ENCODE results near the gene TNS4.

Gene TNS4

DNA sequence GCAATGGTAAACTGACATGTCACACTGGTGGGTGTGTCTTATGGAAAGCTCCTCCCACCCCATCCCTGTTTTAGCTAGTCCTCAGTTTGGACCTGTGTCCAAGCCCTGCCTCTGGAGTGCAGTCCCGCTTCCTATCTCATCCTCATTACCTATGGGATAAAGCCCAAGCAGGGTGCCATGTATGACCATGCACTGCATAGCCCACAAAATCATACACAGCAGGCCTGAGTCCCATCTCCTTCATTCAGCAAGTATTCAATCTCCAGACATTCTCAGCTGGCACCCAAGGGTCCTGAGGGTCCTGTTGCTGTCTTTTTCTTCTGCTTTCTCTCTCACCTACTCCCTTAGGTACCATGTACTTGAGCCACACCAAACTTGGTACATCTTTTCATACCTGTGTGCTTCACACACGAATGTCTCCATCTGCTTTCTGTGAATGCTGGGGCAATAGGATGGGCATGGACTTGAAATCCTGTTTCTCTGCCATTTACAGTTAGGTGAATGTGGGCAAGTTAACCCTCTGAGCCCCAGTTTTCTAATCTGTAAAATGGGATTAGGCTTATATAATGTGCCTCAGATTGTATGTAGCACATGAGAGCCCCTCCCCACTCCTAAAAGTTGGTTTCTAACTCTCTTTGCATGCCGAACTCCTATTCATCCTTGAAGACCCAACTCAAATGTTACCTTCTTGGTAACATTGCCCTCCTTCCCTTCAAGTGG is 28.5 kb downstream of the TNS4 start:
- DNase-seq (ENCODE audit: low spot score), result no peak

DNA sequence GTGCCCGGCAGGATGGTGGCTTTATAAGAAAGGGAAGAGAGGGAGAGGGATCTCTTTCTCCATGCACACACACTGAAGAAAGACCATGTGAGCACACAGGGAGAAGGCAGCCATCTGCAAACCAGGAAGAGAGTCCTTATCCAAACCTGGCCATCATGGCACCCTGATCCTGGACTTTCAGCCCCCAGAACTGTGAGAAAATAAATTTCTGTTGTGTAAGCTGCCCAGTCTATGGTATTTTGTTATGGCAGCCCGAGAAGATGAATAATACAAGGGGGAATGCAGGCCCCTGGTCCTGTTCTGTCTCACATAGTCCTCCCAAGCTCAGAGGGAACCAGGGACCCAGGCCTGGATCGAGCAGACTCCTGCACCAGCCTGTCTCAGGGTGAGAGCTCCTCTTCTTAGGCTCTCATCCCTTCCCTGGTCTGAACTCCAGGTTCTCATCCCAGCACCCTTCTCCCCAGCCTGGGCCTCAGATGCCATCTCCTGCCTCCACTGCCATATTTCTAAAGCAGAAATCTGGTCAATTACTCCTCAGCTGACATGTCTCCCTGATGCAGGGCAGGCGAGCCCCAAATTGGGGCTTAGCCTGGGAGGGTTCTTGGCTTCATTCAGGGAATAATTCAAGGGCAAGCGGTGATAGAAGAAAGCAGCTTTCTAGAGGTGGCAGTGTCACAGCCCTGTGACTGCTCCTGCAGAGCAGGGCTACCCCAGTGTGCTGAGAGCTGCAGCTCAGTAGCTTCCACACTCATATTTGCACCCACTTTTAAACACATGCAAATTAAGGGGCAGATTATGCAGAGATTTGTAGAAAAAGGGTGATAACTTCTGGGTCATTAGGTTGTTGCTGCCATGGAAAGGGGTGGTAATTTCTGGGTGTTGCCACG is 29.3 kb downstream of the TNS4 start:
- no peak for DNase-seq (ENCODE audit: low spot score)

DNA sequence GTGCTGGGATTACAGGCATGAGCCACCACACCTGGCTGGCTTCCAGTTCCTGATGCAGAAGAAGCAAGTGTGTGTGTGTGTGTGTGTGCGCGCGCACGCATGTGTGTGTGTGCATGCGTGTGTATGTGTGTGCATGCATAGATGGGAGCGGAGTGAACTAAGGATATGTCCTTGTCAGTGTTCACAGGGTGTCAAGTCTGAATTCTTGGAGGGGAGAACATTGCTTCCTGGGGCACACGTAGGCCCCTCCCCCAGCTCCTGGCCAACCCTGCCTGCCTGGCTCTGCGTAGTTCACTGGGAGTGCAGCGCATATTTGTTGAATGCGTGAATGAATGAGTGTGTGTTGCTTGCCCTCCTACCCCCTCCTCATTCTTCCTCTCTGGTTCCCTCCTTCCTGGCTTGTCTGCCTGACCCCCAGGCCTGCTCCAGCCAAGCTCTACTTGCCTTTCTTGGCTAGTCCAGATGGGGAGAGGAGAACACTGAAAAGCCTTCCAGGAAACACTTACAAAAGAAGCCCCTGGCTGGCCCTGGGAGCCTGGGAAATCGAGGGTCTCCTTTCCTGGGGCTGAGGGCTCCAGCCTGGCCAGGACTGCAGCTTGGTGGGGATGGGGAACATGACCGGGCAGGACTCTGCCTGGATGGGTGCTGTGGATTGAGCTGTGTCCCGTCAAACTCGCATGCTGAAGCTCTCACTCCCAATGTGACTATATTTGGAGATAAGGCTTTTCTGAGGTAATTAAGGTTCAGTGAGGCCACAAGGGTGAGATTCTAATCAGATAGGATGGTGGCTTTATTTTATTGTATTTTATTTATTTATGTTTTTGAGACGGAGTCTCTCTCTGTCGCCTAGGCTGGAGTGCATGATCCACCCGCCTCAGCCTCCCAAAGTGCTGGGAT is 30.2 kb downstream of the TNS4 start:
- DNase-seq (ENCODE audit: low spot score), result no peak

DNA sequence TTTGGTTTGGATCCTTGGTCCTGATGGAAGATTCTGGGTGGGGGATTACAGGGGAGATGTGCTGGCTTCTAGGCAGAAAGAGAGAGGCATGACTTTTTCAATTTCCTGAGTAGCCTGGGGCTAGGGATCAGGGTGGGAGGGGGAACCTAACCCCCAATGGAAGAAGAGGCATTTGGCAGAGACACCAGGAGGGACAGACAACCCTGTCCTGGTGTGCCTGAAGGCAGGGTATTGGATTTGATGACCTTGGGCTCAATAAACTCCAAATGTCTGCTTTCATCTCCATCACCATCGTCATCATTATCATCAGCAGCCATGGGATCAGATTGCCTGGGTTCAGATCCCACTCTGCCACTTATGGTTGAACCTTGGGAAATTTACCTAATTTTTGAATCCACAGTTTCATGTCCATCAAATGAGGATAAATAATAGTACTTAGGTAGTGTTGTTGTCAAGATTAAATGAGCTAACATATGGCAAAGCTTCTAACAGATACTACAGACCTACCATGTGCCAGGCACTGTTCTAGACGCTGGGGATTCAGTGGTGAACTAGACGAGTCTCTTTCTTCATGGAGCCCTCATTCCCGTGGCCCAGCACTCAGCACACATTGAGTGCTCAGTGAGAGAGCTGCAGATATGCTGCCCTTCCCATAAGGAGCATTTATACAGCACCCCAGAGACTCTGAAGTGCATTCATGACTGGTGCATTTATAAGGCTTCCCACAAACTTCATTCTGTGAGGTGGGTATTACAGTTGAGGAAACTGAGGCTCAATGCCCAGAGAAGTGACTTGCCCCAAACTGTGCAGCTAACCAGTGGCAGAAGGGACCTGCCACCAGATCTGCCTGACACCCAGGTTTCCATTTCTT is 31.4 kb downstream of the TNS4 start:
- no peak for DNase-seq (ENCODE audit: low spot score)

DNA sequence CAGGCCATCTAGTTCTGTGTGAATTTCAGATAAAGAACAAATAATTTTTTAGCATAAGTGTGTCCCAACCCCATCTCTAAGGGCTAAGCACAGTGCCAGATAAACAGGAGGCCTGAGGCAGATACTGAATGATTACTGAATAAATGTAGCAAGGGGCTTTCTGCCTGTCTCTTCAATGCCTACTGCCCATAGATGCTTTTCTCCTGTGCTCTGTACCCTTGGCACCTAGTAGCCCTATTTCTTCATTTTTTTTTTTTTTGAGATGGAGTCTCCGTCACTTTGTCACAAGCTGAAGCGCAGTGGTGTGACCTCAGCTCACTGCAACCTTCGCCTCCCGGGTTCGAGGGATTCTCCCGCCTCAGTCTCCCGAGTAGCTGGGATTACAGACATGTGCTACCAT is 32.9 kb downstream of the TNS4 start:
- no peak for DNase-seq (ENCODE audit: low spot score)

DNA sequence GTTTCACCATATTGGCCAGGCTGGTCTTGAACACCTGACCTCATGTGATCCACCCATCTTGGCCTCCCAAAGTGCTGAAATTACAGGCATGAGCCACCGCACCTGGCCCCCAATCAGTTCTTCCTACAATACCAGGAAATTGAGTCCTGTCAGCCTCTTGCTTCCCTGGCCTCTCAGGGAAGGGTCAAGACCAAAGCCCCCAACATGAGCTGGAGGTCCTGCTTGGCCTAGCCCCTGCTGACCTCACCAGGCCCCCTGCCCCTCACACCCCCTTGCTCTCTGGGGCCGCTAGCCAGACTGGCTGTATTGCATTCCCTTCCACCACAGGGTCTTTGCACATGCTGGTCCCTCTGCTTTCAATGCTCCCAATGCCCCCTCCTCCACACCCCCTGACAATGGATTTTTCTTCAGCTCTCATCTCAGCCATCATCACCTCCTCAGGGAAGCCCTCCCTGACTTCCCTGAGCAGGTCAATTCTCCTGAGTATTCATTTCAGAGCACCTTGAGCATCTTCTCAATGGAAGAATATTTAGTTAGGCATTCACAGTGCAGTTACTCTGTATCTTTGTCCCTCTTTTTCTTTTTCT is 34.0 kb downstream of the TNS4 start:
- no peak for DNase-seq (ENCODE audit: low spot score)

DNA sequence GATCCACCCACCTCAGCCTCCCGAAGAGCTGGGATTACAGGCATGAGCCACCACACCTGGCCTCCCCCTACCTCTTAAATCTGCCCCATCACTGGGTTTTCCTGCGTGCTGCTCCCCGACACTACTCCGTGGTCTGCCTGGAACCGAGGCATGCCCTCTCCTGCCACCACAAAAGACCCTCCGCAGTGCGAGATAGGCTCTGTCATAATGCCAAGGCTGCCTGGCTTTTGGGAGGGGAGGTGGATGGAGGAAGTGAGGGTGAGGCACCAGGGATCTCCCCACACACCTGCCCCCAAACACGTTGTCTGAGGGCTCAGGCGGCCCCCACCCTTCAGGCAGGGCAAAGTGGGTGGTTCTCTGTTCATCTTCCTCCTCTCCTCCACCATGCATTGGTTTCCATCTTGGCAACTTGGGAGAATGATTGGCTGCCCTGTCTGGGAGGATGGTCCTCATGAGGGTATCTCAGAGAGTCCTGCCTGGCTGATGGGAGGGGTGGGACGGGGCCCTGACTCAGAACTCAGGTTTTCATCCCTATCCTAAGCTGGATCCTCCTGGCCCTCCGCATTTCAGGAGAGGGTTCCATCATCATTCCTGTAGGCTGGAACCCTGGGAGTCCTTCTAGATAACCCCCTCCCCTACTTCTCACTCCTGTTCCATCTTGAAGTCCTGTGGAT is 35.0 kb downstream of the TNS4 start:
- no peak for DNase-seq (ENCODE audit: low spot score)

DNA sequence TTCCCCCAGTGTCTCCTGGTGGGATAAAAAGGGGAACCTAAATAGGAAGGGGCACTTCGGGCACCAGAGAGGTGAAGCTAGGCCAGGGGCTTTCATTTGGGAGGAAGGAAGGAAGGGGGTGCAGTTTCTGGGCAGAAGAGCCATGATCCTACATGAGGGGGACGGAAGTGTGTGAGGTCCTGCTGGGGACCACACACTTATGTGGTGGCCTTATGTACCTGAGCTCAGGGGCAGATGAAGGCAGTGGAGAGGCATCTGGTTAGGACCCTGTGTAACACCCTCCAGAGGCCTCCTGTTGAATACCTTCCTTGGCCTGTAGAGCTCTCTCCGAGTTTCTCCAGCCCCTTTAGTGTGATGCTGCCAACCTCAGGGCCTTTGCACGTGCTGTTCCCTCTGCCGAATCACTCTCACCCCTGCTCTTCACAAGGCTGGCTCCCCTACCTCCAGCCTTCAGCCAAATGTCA is 37.0 kb downstream of the TNS4 start:
- DNase-seq (ENCODE audit: low spot score), result no peak

DNA sequence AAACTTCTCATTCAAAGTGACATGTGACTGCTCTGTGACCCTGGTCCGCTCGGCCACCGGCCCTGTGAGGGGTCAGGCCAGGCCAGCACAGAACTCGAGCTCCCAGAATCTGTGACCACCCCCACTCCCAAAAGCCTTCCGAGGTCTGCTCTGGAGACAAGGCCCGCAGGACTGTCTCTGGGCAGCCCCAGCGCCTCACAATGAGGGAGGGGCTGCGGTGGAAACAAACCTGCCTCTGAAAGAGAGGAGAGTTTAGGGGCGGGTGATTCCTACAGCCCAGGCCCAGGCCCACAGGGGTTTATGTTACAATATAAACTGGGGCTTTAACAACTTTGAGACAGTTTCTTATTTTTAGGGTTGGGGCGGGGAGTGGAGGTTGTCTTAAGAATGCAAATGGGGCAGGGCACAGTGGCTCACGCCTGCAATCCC is 38.3 kb downstream of the TNS4 start:
- DNase-seq (ENCODE audit: low spot score), result no peak

DNA sequence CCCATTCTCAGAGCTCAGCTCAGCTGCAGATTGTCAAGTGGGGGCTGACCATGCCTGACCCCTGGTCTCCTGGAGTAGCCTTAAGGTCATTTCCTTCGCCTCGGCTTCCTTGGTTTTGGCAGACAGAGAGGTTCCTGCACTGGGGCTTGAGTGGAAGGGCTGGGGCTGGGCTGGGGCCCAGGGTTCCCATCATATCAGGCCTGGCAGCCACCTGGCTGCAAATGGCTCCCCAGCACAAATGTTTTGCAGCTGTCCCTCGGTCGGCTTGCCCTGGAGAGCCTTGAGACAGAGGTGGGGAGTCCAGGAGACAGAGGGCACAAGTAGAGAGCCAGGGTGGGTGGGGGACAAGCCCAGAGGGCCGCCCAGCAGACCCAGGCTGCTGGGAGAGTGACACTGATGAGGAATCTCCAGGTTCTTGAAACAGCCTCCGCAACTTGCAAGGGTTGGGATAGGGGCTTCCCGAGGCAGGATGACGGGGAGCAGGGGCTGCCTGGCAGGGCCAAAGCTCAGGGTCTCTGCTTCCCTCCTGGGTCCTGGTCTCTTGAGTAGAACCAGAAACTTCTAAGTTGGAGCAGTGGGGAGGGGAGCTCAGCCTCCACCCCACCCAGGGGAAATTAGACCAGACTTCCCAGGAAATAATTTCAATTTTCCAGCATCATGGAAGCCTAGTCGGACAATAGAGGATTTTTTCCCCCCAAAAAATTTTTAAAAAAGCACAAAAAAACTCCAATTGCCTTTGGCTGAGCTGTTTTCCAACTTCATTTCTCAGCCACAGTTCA is 38.9 kb downstream of the TNS4 start:
- DNase-seq (ENCODE audit: low spot score), result no peak

DNA sequence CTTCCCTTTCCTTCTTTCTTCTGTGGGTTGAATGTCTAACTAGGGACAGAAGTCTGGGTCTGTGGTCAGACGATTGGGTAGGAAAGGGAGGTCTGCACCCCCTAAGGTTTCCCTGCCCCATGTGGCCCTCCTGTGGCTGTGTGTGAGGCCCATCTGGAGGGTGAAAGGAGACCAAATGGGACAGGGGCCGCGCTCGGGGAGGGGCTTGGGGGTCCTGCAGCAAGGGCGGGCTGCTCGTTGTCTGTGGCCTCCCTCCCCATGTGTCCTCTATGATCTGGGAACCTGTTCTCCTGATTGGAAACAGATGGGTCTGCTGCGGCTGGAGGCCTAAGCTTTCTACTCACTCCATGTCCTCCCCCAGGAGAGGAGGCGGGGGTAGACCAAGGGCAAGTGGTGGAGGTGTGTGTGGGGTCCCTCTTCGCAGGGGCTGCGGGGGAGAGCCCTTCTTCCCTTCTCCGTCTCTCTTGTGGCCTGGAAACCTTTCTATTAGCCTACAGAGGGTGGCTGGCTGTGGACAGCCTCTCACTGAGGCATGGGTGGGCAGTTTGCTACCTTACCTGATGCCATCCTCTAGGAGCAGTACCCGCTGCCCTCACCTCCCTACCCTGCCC is 39.6 kb downstream of the TNS4 start:
- DNase-seq (ENCODE audit: low spot score), result no peak

DNA sequence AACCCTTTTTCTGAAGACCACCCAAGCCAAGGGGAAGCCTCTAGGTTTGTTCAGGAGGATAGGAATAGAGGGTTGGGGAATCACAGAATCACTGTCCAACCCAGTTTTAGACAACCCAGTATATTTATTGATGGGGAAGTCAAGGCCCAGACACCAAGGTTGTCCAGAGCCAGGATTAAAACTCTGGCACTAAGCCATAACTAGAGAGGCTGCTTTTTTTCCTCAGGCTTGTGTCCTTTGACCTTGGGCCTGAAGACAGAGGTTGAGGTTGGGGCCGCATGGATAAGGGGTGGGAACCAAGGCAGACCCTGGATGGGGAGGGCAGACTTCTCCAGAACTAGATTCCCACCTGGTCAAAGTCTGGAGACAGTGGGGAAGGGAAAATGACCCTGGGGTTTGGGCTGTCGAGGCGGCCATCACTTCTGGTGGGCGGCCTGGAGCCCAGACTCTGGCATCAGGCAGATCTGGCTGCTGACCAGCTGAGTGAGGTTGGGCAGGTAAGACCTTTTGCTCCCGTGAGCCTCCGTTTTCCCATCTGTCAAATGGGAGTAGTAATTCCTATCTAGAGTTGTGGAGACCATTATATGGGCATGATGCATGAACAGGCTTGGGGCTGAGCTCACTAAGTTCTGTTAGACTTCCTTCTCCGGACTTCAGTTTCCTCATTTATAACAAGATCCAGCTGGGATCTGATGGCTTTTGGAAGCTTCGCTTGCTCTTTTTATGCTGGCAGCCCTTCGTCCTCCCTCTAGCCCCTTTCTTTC is 40.3 kb downstream of the TNS4 start:
- no peak for DNase-seq (ENCODE audit: low spot score)

DNA sequence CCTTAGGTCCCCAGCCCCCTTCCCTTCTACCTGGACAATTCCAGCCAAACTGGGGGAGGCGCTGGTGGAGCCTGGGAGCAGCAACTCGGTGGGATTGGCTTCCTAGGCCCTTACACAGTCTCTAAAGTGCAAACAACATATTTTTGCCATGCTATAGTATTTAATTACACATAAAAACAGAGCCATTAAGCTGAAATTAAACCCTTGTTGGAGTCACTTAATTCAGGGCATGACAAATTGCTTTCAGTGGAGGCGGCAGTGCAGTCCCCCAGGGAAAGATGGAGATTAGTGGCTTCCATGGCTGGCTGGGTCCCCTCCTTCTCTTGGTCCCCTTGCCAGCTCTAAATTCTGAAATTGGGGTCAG is 40.8 kb downstream of the TNS4 start:
- no peak for DNase-seq (ENCODE audit: low spot score)

DNA sequence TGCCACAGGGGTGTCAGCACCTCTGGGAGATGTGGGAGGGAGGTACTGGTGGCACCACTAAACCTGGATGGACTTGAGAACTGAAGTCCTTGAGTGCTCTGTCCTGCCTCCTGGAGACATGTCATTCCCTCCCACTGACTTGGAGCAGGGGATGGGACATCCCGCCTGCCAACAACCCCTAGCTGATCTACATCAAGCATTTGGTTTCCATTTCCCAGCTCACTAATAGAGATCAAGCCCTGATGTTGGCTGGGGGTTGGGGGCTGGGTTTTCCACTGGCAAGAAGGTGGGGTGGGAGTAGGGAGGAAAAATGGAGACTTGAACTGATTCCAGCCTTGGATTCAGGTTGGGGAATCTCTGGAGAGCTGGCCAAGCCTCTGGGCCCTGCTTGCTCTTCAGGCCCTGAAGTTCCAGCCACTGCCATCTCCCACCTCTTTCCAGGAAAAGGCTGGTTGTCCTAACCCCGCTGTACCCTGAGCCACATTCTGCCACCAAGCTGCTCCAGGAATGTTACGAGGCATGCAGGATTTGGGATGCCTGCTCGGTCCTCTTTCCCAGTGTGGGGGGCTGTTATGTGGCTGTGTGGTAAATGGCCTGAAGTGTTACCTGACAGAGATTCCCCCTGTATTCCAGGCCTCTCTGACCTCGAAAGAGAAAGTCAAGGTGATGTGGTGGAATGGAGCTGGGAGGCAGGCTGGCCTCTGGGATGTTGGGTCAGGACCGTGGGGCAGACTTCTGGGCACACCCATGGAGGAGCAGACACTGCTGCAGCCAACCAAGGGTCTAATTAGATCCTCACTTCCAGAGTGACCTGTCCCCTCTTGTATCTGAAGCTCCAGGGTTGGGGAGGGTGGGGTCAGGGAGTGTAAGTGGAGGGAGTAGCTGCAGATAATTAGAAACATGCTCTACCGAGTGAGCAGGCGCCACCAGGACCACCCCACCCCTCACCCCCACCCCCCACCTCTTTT is 41.5 kb downstream of the TNS4 start:
- DNase-seq (ENCODE audit: low spot score), result no peak

DNA sequence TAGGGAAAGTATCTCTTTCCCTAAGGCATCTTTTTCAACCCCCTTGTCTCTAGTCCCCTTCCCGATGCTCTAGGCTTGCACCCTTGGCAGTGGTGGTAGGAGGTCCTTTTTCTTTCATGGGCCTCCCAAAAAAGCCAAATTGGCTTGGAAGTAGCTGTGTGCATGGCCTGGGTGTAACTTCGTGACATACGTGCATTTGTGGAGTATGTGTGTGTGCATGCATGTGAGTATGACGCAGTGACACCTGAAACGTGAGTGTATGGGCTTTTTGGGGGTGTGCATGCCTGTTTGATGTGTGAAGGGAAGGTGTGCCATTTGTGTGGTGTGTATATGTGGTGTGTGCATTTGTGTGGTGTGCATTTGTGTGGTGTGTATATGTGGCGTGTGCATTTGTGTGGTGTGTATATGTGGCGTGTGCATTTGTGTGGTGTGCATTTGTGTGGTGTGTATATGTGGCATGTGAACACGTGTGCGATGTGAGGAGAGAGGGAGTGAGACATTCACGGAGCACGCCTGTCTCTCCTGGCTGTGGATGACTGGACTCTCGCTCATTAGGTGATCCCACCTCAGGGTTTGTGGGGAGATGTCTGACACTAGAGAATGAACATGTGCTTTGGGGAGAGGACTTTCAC is 42.5 kb downstream of the TNS4 start:
- no peak for DNase-seq (ENCODE audit: low spot score)

DNA sequence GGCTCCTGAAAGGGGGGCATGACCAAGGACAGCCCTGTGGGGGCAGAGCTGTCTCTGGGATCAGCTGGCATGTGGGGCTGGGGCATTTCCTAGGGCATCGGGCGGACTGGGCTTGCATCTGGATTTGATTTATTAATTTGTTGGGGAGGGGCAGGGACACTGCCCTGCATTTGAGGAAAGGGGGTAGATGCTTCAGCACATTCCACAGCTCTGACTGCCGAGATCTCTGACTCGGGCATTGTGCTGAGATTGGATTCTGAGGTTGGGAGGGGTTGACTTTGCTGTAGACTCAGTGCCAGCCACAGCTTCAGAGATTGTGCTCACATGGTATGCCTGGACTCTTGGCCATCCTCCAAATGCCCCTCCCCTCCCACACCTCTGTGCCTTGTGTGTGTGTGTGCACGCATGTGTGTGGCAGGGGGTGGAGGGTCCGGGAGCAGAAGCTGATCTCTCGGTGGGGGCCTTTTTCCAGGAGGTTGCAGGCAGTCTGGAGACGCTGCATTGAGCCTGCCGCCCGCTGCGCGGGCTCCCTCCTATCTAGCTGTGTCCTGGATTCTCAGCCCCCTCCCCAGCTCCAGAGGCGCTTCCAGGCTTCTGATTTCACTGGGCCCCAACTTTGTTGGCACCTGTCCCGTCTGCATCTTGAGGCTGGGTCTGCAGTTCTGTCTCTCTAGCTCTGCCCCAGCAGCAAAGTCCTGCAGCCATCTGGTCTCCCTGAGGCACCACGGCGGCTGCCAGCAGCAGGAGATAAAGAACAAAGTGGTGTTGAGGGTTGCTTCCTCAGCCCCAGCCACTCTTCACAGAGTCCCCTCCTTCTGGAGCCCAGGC is 43.2 kb downstream of the TNS4 start:
- peak; percentile 90 for DNase-seq (ENCODE audit: low spot score)

Measured in hepatic stellate cell (primary cell).